ENCODE data around the gene SPAG16.

Gene SPAG16

DNA sequence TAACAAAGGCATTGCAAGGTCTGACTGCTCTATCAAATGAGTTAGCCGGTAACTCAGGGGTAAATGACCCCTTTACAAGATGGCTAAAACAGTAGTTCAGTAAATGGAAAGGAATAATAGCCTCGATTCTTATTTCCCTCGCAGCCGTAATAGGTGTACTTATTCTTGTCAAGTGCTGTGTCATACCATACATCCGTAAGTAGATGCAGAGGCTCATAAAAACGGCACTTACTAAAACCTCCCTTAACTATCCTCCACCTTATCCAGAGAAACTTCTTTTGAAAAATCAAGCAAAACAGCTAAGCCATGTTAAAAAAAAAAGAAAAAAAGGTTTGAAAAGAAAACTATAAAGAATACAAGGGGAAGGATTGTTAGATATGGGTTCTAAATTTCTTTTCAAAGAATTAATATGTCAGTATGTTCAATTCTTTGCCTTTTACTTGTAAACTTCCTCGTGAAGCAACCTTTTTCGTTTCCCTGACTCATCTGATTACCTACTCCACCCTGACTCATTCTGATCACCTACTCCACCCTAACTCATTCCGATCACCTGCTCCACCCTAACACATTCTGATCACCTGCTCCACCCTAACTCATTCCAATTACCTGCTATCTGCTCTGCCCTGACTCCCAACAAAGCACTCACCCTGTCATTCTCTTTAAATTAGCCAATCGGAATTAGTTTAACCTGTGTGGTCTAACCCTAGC, 127.5 kb downstream of the SPAG16 start:
- DNase-seq: peak; percentile 65

DNA sequence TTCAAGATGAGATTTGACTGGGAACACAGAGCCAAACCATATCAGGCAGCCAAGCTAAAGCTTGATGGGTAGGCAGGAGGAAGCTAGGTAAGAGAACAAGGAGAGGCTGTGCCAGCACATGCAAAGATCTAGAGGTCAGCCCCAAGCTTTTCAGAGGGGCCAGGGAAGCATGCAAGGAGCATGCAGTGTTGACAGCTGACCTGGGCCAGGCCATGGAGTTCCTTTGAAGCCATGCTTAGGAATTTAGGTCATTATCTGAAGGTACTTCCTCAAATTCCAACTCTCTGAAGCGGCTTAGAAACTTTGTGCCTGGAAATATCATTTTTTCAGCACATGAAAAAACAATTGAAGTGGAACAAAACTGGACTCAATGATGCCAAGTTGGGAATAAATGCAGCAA, 130.8 kb downstream of the SPAG16 start:
- no peak for DNase-seq

DNA sequence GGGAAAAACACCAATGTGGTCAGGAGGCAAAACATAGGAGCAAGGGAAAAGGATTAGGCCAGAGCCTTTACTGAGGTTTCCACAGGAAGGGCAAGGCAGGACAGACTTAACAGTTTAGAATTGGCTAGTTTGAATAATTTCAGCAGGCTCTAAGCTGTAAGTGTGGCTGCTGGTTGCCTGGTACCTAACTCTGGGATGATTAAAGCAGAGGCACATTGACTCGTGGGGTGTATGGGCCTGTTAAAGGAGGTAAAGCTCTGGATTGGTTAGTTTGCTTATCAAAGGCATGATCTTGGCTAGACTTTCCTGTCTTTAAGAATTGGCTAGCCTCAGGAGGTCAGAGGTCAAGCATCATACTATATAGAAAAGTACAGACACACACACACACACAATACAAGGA, 132.6 kb downstream of the SPAG16 start:
- no peak for DNase-seq

DNA sequence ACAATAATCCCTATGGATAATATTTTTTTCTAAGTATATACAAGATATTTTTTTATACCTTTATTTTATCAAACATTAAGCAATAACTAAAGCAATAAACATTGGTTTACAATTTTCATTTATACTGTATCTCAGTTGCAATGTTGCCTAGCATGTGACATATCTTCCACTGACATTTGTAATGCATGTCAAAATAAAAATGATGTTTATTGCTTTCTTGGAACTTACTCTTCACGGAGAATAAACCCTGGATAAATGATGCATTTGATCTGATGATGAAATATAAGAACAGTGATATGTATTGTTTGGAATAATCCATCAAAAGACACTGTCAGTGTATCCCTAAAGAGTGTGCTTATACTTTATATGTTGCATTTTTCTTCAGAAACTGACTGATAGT, 135.7 kb downstream of the SPAG16 start:
- no peak for DNase-seq

DNA sequence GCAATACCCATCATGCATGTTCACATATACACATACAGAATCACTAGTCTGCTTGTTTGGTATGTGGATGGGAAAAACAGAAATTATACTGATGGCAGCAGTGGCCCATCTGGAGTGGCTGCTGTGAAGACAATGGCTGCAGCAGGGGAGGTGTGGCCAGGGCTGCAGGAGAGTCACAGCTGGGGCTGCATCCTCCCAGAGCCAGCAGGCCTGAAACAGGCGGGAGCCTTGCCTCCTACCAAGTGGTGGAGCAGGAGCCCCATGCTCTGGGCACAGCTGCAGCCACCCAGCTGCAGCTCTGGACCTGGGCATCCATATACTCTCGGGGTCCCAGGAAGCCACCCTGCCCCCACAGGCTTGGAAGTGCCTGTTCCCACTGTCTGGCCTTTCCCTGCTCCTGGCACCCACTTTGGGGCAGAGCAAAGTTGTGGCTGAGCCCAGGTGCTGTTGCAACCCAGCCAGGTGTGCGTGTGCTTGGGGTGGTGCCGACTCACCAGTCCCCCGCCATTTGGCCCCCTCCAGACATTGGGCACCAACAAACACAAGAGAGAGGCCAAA, 136.6 kb downstream of the SPAG16 start:
- DNase-seq: no peak

DNA sequence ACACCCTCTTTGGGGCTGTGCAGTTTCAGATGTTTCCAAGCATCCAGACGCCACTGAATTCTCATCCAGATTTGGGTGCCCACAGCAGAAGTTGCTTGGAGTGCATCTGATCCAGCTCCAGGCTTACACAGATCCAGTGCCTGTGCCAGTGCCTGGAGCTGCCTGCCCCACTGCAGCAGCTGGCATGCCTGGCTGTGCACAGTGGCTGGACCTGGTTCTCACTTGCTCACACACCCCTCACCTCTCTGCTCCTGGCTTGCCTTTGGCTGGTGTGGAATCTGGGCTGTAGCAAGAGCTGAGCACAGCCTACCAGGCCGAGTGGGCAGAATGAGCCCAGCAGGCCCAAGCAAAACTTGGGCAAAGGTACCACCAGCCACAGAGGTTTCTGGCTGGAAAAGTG, 137.9 kb downstream of the SPAG16 start:
- no peak for DNase-seq

DNA sequence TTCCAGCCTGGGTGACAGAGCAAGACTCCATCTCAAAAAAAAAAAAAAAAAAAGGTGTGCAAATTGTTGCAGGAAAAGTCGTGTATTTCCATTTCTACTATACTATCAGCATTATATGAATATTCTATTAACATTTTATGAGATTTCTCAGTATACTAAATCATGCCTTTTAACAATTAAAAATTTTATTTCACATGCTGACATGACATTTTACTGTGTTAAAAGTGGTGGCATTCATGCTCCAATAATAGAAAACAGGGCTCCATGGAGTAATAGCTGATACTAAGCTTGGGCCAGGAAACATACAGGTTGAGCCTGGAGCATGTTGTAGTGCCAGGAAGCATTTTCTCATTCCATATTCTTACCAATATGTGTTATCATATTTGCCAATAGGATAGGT, 141.4 kb downstream of the SPAG16 start:
- DNase-seq: no peak

DNA sequence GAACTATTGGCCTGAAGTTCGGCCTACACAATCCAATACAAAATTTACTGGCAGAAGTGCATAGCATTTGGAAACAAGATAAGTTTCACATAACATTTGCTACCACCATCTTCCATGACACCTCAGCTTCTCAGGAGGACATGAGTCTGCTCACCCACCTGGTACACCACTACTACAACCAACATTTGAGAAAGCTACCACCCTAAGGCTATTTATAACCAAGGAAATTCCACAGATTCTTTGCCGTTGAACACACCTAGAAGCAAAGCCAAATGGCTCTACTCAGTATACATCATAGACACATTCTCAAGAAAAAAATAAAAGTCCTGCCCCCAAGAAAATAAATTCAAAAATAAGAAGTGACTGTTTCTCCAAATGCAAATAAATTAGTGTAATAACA, 145.3 kb downstream of the SPAG16 start:
- DNase-seq: no peak

DNA sequence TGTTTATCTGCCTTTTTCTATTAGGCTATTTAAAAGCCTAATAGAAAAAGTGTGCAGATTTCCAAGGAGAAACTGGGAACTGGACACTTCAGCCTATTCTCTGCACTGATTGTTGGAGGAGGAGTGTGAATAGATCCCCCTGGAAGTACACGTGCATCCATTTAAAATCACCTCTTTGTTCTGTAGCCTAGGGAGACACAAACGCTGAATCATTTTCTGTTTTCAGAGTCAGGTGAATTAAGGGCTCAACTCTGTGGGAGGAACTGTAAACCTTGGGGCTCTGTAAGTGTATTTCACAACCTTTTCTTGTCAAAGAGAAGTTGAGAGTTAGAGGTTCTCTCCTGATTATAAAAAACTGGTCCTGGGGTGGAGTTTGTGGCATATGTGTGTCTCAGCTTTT, 159.7 kb downstream of the SPAG16 start:
- no peak for DNase-seq

DNA sequence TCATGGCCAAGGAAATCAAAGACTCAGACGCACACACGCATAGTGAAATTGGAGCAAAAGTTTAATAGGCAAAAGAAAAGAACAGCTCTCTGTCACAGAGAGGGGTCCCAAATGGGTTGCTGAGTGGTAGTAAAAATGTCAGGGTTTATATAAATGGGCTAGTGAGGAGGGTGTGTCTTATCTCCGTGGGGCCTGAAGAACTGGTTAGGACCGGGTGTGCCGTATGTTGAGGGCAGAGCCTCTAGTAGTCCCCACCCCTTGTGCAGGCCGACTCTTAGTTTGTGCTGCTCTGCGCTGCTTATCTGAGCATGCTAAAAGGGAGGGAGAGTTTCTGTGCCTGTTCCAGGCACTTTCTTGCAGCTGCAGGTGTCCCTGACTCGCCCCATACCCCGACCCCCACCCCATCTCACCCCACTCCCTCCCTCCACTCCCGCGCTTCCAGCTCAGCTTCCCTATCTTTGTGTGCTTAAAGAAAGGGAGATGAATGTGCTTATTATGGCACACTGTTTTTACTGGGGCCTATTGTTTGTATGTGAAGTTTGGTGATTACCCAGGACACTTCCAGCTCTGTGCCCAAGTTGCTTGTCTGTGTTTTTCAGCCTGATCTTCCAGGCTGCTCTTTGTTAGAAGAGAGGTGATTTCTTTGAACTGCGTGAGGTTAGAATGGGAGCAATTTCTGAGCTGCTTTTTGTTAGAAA, 167.4 kb downstream of the SPAG16 start:
- peak; percentile 7 for DNase-seq

DNA sequence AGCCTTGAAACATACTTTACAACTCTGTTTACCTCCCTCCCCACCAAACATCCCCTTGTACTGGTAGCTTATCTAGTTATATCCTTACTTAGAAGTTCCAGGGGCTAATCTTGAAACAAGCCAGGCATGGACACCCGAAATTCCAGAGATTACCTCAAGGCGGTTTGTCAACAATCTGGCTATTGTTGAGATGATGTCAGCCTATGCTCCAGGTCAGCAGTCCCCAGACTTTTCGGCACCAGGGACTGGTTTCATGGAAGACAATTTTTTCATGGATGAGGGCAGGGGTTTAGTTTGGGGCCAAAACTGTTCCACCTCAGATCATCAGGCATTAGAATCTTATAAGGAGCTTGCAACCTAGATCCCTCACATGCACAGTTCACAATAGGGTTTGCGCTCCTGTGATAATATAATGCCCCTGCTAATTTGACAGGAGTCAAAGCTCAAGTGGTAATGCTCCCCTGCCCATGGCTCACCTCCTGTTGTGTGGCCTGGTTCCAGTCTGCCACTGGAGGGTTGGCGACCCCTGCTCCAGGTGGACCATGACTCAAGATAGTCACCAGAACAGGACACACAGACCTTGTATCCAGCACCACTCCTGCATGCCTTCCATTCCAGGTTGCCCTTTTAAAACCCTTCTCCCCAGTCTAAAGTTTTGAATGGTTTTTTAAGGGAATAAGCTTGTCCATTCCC, 171.2 kb downstream of the SPAG16 start:
- no peak for DNase-seq

DNA sequence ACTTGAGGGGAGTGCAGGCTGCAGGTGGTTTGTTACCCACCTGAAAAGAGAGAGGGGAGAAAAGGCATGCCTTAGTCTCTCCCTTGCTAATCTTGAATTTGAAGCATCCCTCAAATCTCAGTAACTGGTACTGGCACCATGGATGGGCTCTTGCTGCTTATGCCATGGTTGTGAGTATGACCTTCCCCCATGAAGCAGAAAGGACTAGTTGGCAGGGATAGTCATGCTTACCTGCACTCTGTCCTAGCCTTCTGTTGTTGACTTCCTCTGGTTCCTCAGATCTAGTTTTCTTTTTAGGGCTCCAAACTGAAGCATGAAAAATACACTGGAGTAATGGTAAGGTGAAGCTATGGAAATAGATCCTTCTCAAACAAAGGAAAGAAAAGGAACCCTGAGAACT, 191.2 kb downstream of the SPAG16 start:
- no peak for DNase-seq

DNA sequence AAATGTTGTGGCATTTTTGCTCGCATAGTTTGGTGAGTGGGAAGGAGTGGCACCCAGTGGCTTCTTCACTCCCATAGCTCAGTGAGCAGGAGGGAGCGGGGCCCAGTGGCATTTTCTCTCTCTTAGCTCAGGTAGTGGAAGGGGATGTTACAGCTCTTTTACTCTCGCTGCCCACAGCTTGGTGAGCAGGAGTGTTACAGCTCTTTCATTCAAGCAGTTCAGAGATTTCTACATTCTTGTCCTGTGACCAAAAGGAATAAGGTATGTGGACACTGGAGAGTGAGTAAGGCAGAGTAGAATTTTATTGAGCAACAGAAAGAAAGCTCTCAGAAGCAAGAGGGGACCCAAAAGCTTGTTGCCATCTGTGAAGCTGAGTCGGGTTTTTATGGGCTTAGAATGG, 192.4 kb downstream of the SPAG16 start:
- DNase-seq: no peak

DNA sequence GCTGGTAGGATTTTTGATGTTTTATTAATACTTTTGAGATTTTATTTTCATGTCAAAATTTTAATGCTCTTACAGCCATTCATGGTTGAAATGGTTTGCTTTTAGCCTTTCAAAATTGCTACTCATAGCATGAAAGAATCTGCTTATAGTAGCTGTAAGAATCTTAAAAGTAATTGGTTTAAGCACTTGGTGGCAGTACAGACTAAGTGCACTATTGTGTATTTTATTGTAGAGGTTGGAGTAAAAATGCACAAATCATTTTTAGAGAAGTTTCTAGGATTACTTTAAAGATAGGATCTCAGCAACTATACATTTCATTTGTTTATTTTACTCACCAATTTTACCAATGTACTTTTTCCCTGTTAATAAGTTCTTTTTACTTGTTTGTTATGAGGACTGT, 205.8 kb downstream of the SPAG16 start:
- DNase-seq: no peak

DNA sequence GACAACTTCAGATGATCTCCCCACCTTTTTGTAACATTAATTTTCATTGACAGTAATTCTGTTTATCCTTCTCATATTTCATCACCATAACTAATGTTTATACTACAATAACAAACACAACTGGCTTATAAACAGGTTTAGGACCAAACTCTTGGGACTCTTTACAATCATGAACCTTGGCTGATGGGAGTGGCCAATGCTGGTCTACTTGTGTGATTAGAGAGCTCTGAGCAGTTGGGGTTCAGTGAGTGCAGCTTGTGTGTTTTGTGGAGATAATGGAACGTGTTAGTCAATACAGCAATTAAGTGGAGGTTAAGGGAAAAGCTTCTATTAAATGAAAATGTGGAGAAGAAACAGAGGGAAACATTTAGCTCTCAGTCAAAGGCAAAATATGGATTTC, 207.1 kb downstream of the SPAG16 start:
- DNase-seq: peak; percentile 18

DNA sequence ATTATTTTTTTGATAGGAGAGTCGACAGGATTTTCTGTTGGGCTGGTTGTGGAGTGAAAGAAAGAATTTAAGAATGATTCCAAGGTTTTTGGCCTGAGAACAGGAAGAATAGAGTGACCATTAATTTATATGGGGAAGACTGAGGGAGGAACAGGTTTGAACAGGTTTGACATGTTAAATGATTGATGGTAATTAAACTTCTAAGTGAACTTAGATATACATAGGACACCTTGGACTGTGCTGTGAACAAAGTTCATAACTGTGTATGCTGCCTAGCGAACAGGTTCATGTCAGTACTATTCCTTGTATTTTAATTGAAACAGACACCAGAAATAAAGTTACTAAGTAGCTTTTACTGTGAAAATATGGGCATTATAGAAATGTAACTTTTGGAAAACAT, 212.0 kb downstream of the SPAG16 start:
- DNase-seq: no peak

DNA sequence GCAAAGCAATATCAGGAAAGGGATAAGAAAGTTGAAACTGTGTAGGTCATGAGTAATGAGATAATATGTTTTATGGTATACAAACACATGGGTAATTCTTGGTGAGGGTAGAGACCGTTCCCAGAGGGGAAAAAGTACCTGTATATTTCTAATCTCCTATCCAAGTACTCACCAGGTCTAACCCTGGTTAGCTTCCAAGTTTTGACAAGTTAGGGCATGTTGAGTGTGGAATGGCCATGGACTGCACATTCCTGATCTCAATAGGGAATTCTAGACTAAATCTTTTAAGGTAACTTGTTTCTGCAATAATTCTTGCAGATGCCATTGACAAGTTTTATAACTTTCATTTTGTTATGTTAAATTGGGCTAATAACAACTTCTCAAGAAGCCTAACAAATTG, 216.6 kb downstream of the SPAG16 start:
- no peak for DNase-seq

DNA sequence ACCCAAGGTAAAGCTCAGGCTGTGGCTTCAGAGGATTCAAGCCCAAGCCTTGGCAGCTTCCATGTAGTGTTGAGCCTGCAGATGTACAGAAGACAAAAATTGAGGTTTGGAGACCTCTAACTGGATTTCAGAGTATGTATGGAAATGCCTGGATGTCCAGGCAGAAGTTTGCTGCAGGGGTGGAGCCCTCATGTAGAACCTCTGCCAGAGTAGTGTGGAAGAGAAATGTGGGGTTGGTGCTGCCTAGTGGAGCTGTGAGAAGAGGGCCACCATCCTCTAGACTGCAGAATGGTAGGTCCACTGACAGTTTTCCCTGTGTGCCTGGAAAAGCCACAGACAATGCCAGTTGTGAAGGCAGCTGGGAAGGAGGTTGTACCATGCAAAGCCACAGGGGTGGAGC, 239.9 kb downstream of the SPAG16 start:
- DNase-seq: no peak

DNA sequence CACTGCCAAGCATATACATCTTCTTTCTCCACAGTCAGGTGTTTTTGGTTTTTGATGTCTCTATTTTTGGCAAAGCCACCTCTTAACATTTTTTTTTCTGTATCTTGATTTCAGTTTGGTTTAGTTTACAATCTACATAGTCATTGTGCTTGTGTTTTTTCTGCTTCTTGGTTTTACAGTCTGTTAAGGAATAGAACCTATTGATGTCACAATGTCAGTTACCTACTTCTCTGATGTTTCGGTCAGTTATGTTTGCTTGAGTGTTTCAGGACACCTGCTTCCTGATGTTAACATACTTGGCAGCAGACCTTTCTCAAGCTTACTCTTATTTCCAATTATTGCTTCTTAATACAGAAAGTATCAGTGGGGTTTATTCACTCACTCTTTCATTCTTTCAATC, 253.3 kb downstream of the SPAG16 start:
- no peak for DNase-seq

DNA sequence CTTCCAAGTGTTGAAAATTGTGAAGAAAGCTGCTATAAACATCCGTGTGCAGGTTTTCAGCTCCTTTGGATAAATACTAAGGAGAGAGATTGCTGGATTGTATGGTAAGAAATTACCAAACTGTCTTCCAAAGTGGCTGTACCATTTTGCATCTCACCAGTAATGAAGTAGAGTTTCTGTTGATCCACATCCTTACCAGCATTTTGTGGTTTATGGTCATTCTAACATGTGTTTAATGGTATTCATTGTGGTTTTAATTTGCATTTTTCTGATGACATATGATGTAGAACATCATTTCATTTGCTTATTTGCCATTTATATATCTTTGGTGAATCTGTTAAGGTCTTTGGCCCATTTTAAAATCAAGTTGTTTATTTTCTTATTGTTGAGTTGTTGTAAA, 260.7 kb downstream of the SPAG16 start:
- no peak for DNase-seq

DNA sequence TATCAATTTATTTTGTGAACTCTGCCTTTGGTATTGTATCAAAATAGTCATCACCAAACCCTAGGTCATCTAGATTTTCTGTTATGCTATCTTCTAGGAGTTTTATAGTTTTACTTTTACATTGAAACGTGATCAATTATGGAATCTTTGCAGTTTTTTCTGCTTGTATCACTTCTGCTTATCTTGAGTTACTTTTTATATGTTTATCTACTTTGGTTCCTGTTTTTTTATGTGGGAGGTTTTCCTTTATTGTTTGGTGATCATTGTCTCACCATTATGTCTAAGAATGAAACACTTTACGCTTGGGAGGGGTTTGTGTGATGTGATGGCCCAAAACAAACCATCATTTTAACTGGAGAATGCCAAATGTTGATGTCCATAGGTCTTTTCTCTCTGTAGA, 261.2 kb downstream of the SPAG16 start:
- peak; percentile 81 for DNase-seq

DNA sequence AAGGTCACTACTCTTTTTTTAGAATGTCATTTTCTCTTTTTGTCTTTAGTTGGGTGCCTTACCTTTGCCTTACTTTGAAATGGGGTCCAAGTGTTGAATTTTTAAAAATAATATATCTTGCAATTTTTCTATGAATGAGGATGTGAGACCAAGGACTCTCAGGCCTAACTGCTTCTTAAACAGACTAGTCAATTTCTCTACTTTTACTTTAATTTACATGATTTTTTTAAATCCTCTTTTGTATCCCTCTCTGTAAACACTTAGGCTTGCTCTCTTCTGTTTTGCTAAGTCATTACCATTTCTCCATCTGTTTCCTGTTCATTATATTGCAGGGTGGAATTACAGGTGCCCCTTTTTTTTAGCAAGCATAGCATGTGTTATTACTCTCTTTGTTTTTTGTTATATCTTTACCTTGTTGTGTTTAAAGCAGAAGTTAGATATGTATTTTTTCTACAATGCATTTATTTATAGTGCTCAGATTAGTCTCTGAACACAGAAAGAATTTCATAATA, 261.8 kb downstream of the SPAG16 start:
- peak; percentile 94 for DNase-seq

DNA sequence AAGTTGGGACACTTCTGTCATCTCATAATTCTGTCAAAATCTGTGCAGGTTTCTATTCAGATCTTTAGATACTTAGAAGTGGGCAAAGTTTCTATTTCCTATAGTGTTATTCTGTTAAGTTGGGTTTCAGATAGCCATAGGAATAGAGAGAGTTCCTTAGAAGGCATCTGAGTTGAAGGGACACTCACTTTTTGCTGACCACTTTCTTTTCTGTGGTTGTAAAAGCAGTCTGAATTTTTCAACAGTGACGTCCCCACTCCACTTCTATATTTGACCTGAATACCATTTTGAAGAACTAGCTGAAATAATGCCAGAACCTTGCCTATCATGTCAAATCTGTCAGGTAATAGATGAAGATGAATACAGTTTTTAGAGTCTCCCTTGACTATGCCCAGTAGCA, 267.3 kb downstream of the SPAG16 start:
- DNase-seq: no peak

DNA sequence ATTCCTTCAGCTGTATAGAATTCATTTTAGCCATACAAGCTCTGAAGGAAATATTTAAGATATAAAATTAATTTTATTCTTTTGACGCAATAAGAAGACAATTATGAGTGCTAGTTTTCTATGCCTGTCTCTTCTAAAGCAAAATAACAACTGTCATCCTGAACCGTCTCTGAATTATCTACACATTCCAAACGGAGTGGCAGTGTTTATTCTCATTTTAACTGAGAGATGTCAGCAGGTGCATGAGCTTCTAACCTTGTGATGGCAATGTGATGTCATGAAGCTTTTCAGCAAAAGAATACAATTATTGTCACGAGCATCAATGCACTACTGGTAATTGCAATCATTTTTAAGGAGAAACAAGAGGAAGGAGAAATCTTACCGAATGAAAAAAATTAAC, 274.8 kb downstream of the SPAG16 start:
- no peak for DNase-seq
